ENCODE data around the gene CARD10. TPM values are rescaled to one million over a fixed set of nuclear protein-coding genes. Genes with fewer than 3 reads are reported as not detected.

Gene CARD10
- total RNA-seq, 1 experiment from 2014 or later = 17.5 TPM

DNA sequence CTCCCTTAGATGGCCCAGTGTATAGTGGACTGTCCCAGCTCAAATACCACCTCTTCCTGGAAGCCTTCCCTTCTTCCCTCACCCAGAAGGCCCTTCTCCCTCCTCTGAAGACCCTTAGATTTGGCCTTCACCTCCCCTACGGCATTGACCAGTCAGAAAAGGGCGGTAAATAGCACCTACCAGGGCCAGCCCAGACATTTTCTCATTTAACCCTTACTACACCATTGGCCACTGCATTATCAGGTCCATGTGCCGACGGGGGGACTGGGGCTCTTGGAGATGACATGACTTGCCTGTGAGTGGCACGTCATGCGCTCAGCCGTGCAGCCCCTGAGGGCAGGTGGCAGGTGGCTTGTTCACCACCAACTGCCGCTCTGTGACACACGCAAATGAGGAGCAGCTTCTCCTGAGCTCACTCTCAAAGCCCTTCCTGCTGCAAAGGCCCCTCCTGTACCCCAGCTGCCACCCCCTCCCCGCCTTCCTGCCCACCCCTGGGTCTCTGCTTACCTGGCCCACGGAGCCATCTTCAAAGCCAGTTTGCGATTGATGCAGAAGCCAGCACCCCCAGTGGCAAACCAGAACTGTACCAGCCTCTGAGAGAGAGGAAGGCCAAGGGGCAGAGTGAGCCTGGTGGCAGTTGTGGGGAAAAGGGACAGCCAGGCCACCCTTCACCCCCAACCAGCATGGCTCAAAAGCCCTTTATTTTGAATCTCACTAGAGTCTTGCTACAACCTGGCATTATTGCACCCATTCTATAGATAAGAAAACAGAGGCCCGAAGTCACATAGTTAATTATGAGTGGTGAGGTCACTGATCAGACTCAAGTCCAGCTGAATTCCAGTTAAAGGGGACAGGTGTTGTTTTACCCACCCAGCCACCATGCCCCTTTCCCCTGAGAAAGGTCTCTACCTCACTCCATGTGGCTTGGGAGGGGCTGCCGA lies 42.6 kb downstream of the CARD10 start:
- H3K27ac Mint-ChIP-seq = no peak overlapping the region
- H3K9me3 Mint-ChIP-seq = no peaks in the 10 kb centered on the region
- DNase-seq (ENCODE audit: low spot score) (no peak), ATAC-seq (no peak)
- H3K27me3 Mint-ChIP-seq (ENCODE audit: low read depth) = no peaks in the 10 kb centered on the region; the same call in 1 of the 2 replicates
- H3K4me3 Mint-ChIP-seq = no peak overlapping the region
- POLR2A ChIA-PET = no interaction called here
- TF ChIP-seq, protein P1, sequence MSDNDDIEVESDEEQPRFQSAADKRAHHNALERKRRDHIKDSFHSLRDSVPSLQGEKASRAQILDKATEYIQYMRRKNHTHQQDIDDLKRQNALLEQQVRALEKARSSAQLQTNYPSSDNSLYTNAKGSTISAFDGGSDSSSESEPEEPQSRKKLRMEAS (CRISPR knock-in tag; IDR thresholded peaks at IDR 0.05) = no peak
- TF ChIP-seq ZNF416 (CRISPR knock-in tag; IDR thresholded peaks at IDR 0.05) (no peak), ZNF396 (CRISPR knock-in tag; IDR thresholded peaks at IDR 0.05; ENCODE audit: borderline replicate concordance) (no peak), ETV6 (CRISPR knock-in tag; IDR thresholded peaks at IDR 0.05) (no peak), FOXP1 (CRISPR knock-in tag; IDR thresholded peaks at IDR 0.05; ENCODE audit: borderline replicate concordance) (no peak), NR2C2 (CRISPR knock-in tag; IDR thresholded peaks at IDR 0.05) (no peak)
- TF ChIP-seq, protein P2, sequence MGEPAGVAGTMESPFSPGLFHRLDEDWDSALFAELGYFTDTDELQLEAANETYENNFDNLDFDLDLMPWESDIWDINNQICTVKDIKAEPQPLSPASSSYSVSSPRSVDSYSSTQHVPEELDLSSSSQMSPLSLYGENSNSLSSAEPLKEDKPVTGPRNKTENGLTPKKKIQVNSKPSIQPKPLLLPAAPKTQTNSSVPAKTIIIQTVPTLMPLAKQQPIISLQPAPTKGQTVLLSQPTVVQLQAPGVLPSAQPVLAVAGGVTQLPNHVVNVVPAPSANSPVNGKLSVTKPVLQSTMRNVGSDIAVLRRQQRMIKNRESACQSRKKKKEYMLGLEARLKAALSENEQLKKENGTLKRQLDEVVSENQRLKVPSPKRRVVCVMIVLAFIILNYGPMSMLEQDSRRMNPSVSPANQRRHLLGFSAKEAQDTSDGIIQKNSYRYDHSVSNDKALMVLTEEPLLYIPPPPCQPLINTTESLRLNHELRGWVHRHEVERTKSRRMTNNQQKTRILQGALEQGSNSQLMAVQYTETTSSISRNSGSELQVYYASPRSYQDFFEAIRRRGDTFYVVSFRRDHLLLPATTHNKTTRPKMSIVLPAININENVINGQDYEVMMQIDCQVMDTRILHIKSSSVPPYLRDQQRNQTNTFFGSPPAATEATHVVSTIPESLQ (CRISPR knock-in tag; IDR thresholded peaks at IDR 0.05) = no peak
- TF ChIP-seq, protein P3, sequence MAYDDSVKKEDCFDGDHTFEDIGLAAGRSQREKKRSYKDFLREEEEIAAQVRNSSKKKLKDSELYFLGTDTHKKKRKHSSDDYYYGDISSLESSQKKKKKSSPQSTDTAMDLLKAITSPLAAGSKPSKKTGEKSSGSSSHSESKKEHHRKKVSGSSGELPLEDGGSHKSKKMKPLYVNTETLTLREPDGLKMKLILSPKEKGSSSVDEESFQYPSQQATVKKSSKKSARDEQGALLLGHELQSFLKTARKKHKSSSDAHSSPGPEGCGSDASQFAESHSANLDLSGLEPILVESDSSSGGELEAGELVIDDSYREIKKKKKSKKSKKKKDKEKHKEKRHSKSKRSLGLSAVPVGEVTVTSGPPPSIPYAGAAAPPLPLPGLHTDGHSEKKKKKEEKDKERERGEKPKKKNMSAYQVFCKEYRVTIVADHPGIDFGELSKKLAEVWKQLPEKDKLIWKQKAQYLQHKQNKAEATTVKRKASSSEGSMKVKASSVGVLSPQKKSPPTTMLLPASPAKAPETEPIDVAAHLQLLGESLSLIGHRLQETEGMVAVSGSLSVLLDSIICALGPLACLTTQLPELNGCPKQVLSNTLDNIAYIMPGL (CRISPR knock-in tag; IDR thresholded peaks at IDR 0.05) = no peak
- CTCF ChIA-PET = interaction anchor here (0.6 to 2.7 kb wide), 4 partner anchors 23 to 116 kb away, joined by 3 to 10 read pairs (median 4); no protein-coding TSS in a partner anchor
- H3K4me1 Mint-ChIP-seq = 0 out of 2 replicates have a peak, but pooled peaks cover 3% of the 10 kb centered on the region
- H3K36me3 Mint-ChIP-seq = no peaks in the 10 kb centered on the region

DNA sequence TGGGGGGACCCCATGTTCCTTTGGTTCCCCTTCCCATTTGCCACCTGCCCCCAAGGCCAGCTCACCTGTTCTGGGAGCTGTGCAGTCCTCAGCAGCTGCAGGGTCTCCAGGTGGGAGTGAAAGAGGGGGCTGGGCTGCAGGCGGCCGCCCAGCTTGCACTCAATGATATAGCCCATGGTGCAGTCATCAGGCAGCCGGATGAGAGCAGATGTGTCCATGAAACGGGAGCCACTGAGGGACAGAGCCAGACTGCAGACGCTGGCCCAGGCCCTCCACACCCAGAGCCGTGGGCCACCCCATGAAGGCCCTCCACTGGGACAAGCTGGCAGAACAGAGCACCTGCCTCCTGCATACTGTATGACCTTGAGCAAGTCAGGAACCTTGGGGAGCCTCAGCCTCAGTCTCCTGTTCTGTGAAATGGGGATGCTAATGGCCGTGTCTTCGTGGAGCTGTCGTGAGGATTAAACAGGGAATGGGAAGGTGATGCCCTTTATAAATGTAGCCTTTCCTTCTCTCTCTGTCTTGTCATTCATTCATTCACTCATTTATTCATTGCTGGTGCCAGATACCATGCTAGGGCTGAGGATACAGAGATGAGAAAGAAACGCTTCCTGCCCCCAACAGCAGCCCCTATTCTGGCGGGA lies 44.6 kb downstream of the CARD10 start:
- no peak overlapping the region for H3K27ac Mint-ChIP-seq
- CTCF ChIA-PET = interaction anchor here (1.1 to 2.7 kb wide), 5 partner anchors 12 to 118 kb away, joined by 3 to 11 read pairs (median 6); partner anchors contain the start of gene MFNG
- H3K27me3 Mint-ChIP-seq (ENCODE audit: low read depth) = no peaks in the 10 kb centered on the region; the same call in 1 of the 2 replicates
- no peaks in the 10 kb centered on the region for H3K36me3 Mint-ChIP-seq
- no peak overlapping the region for H3K4me3 Mint-ChIP-seq
- no peak for ATAC-seq
- TF ChIP-seq ZNF263 (CRISPR knock-in tag; IDR thresholded peaks at IDR 0.05; ENCODE audit: low read depth) = no peak
- no peak for TF ChIP-seq MYBL2 (CRISPR knock-in tag; IDR thresholded peaks at IDR 0.05)
- TF ChIP-seq, protein P4, sequence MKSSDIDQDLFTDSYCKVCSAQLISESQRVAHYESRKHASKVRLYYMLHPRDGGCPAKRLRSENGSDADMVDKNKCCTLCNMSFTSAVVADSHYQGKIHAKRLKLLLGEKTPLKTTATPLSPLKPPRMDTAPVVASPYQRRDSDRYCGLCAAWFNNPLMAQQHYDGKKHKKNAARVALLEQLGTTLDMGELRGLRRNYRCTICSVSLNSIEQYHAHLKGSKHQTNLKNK (CRISPR knock-in tag; IDR thresholded peaks at IDR 0.05) = no peak
- TF ChIP-seq TEAD4 (CRISPR knock-in tag; IDR thresholded peaks at IDR 0.05) = no peak
- TF ChIP-seq, protein P1 (CRISPR knock-in tag; IDR thresholded peaks at IDR 0.05) = no peak
- no peak for TF ChIP-seq ZNF396 (CRISPR knock-in tag; IDR thresholded peaks at IDR 0.05; ENCODE audit: borderline replicate concordance)
- TF ChIP-seq, protein P5, sequence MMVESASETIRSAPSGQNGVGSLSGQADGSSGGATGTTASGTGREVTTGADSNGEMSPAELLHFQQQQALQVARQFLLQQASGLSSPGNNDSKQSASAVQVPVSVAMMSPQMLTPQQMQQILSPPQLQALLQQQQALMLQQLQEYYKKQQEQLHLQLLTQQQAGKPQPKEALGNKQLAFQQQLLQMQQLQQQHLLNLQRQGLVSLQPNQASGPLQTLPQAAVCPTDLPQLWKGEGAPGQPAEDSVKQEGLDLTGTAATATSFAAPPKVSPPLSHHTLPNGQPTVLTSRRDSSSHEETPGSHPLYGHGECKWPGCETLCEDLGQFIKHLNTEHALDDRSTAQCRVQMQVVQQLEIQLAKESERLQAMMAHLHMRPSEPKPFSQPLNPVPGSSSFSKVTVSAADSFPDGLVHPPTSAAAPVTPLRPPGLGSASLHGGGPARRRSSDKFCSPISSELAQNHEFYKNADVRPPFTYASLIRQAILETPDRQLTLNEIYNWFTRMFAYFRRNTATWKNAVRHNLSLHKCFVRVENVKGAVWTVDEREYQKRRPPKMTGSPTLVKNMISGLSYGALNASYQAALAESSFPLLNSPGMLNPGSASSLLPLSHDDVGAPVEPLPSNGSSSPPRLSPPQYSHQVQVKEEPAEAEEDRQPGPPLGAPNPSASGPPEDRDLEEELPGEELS (CRISPR knock-in tag; IDR thresholded peaks at IDR 0.05) = no peak
- TF ChIP-seq, protein P6, sequence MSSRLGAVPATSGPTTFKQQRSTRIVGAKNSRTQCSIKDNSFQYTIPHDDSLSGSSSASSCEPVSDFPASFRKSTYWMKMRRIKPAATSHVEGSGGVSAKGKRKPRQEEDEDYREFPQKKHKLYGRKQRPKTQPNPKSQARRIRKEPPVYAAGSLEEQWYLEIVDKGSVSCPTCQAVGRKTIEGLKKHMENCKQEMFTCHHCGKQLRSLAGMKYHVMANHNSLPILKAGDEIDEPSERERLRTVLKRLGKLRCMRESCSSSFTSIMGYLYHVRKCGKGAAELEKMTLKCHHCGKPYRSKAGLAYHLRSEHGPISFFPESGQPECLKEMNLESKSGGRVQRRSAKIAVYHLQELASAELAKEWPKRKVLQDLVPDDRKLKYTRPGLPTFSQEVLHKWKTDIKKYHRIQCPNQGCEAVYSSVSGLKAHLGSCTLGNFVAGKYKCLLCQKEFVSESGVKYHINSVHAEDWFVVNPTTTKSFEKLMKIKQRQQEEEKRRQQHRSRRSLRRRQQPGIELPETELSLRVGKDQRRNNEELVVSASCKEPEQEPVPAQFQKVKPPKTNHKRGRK (CRISPR knock-in tag; IDR thresholded peaks at IDR 0.05; ENCODE audit: borderline replicate concordance) = no peak
- TF ChIP-seq, protein P7, sequence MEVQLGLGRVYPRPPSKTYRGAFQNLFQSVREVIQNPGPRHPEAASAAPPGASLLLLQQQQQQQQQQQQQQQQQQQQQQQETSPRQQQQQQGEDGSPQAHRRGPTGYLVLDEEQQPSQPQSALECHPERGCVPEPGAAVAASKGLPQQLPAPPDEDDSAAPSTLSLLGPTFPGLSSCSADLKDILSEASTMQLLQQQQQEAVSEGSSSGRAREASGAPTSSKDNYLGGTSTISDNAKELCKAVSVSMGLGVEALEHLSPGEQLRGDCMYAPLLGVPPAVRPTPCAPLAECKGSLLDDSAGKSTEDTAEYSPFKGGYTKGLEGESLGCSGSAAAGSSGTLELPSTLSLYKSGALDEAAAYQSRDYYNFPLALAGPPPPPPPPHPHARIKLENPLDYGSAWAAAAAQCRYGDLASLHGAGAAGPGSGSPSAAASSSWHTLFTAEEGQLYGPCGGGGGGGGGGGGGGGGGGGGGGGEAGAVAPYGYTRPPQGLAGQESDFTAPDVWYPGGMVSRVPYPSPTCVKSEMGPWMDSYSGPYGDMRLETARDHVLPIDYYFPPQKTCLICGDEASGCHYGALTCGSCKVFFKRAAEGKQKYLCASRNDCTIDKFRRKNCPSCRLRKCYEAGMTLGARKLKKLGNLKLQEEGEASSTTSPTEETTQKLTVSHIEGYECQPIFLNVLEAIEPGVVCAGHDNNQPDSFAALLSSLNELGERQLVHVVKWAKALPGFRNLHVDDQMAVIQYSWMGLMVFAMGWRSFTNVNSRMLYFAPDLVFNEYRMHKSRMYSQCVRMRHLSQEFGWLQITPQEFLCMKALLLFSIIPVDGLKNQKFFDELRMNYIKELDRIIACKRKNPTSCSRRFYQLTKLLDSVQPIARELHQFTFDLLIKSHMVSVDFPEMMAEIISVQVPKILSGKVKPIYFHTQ (CRISPR knock-in tag; IDR thresholded peaks at IDR 0.05) = no peak
- no peak for TF ChIP-seq HMGA2 (CRISPR knock-in tag; IDR thresholded peaks at IDR 0.05)
- no peak for TF ChIP-seq ZNF138 (CRISPR knock-in tag; conservative IDR thresholded peaks at IDR 0.05)
- 0 out of 2 replicates have a peak, but pooled peaks cover 3% of the 10 kb centered on the region for H3K4me1 Mint-ChIP-seq
- DNase-seq (ENCODE audit: low spot score) = no peak
- POLR2A ChIA-PET = no interaction called here
- H3K9me3 Mint-ChIP-seq = no peaks in the 10 kb centered on the region

All from WTC11 (cell line).